Right lobe of liver (tissue), 4 donors: ENCODE measurements around the gene CDC42EP3.

Experiments
- CTCF ChIP-seq, 4 donors: fragments of 200-600 bp in 3 of 4; fragments of 450-650 bp in 1 of 4; IDR thresholded peaks; one replicate each; pipeline versions ENCODE4 v1.5.1 to v1.8.0; 2016 to 2022; ENCODE audit warnings: antibody characterized with exemption in 4 of 4, mild to moderate bottlenecking in 2 of 4
- POLR2A ChIP-seq: fragments of 450-650 bp; IDR thresholded peaks from one replicate; pipeline ENCODE4 v1.6.1; 2017; ENCODE audit warnings: antibody characterized with exemption, mild to moderate bottlenecking
- donor health status: DM: no; HTN: no; CAD: no.
- donor health status: DM: no; HTN: no; CAD: no.
- donor health status: DM: no; HTN: yes; CAD: no.

- TF ChIP-seq CTCF (IDR thresholded peaks at IDR 0.05) (no peak), POLR2A (no peak)
These were observed 27.7 kb downstream of the CDC42EP3 start for GRCh38 chr2:37643730-37644078.
